ENCODE results near the gene APOL3.

Gene APOL3

GRCh38 chr22:36156119-36156514, 4.4 kb downstream of the APOL3 start:
- H3K9me3 ChIP-seq (ENCODE audit: insufficient read depth, low read depth, low read length): no peaks in the 10 kb centered on the region
- no peaks in the 10 kb centered on the region for H3K36me3 ChIP-seq (ENCODE audit: insufficient read depth, low read length)
- no peaks in the 10 kb centered on the region for H4K20me1 ChIP-seq (ENCODE audit: insufficient read depth, low read length, poor library complexity, severe bottlenecking)
- peaks cover 17% of the 10 kb centered on the region; the same call in 1 of the 2 replicates for H3K79me2 ChIP-seq (ENCODE audit: insufficient read depth, low read length)
- H3K4me2 ChIP-seq (ENCODE audit: low read depth, low read length, poor library complexity, severe bottlenecking): peak overlapping the region; percentile 89
- H3F3A ChIP-seq (ENCODE audit: low read depth): no peaks in the 10 kb centered on the region
- H3K4me3 ChIP-seq (ENCODE audit: low read length, poor library complexity, severe bottlenecking): peak overlapping the region; percentile 75
- H3K4me1 ChIP-seq (ENCODE audit: insufficient read depth, low read length, poor library complexity, severe bottlenecking): peaks cover 79% of the 10 kb centered on the region
- TF ChIP-seq EZH2phosphoT487 (IDR thresholded peaks at IDR 0.05; ENCODE audit: borderline replicate concordance) (no peak), CTCF (conservative IDR thresholded peaks at IDR 0.05; ENCODE audit: low read length) (no peak)
- H2AFZ ChIP-seq (ENCODE audit: low read length): no peak overlapping the region
- no peaks in the 10 kb centered on the region for H3K27me3 ChIP-seq (ENCODE audit: insufficient read depth, low read length, poor library complexity, severe bottlenecking)
- peak overlapping the region; percentile 90 for H3K9ac ChIP-seq (ENCODE audit: low read depth, low read length, poor library complexity, severe bottlenecking)
- H3K9me2 ChIP-seq (replicated peaks; ENCODE audit: low read depth, low read length): no peaks in the 10 kb centered on the region

- Histone ChIP-seq H3K4me2 (ENCODE audit: low read depth, low read length, poor library complexity, severe bottlenecking) (peak overlapping the region; percentile 89), H3K36me3 (ENCODE audit: insufficient read depth, low read length) (no peaks in the 10 kb centered on the region), H3K4me1 (ENCODE audit: insufficient read depth, low read length, poor library complexity, severe bottlenecking) (peaks cover 75% of the 10 kb centered on the region), H4K20me1 (ENCODE audit: insufficient read depth, low read length, poor library complexity, severe bottlenecking) (no peaks in the 10 kb centered on the region), H3K9me2 (replicated peaks; ENCODE audit: low read depth, low read length) (no peaks in the 10 kb centered on the region), H3K79me2 (ENCODE audit: insufficient read depth, low read length) (peaks cover 17% of the 10 kb centered on the region; the same call in 1 of the 2 replicates), H3K9ac (ENCODE audit: low read depth, low read length, poor library complexity, severe bottlenecking) (peak overlapping the region; percentile 90), H3K4me3 (ENCODE audit: low read length, poor library complexity, severe bottlenecking) (peak overlapping the region; percentile 75), H3F3A (ENCODE audit: low read depth) (no peaks in the 10 kb centered on the region), H2AFZ (ENCODE audit: low read length) (no peak overlapping the region), H3K9me3 (ENCODE audit: insufficient read depth, low read depth, low read length) (no peaks in the 10 kb centered on the region), H3K27me3 (ENCODE audit: insufficient read depth, low read length, poor library complexity, severe bottlenecking) (no peaks in the 10 kb centered on the region)
- TF ChIP-seq EZH2phosphoT487 (IDR thresholded peaks at IDR 0.05; ENCODE audit: borderline replicate concordance) (no peak), CTCF (conservative IDR thresholded peaks at IDR 0.05; ENCODE audit: low read length) (no peak)
These were observed 4.9 kb downstream of the APOL3 start for GRCh38 chr22:36155702-36156101.

GRCh38 chr22:36154423-36154945, 6.1 kb downstream of the APOL3 start:
- H4K20me1 ChIP-seq (ENCODE audit: insufficient read depth, low read length, poor library complexity, severe bottlenecking): no peaks in the 10 kb centered on the region
- H3K9ac ChIP-seq (ENCODE audit: low read depth, low read length, poor library complexity, severe bottlenecking): peak overlapping the region; percentile 90
- H3K9me3 ChIP-seq (ENCODE audit: insufficient read depth, low read depth, low read length): no peaks in the 10 kb centered on the region
- TF ChIP-seq CTCF (conservative IDR thresholded peaks at IDR 0.05; ENCODE audit: low read length): peak; percentile 26
- TF ChIP-seq EZH2phosphoT487 (IDR thresholded peaks at IDR 0.05; ENCODE audit: borderline replicate concordance): no peak
- H3K9me2 ChIP-seq (replicated peaks; ENCODE audit: low read depth, low read length): no peaks in the 10 kb centered on the region
- peak overlapping the region; percentile 14 for H3K4me3 ChIP-seq (ENCODE audit: low read length, poor library complexity, severe bottlenecking)
- no peaks in the 10 kb centered on the region for H3F3A ChIP-seq (ENCODE audit: low read depth)
- no peaks in the 10 kb centered on the region for H3K36me3 ChIP-seq (ENCODE audit: insufficient read depth, low read length)
- H3K79me2 ChIP-seq (ENCODE audit: insufficient read depth, low read length): peaks cover 17% of the 10 kb centered on the region; the same call in 1 of the 2 replicates
- H3K4me1 ChIP-seq (ENCODE audit: insufficient read depth, low read length, poor library complexity, severe bottlenecking): peaks cover 63% of the 10 kb centered on the region
- no peak overlapping the region for H2AFZ ChIP-seq (ENCODE audit: low read length)
- H3K27me3 ChIP-seq (ENCODE audit: insufficient read depth, low read length, poor library complexity, severe bottlenecking): no peaks in the 10 kb centered on the region
- H3K4me2 ChIP-seq (ENCODE audit: low read depth, low read length, poor library complexity, severe bottlenecking): peak overlapping the region; percentile 89
